HG02759 (cell line): ENCODE measurements around the gene MLLT1.

Experiments
- ATAC-seq: cut with Tn5 transposase; IDR thresholded peaks from one replicate; pipeline ENCODE4 v1.9.1; 2021; ENCODE audit warnings: mild to moderate bottlenecking, moderate library complexity; ENCODE audit not compliant: unreplicated experiment

Gene MLLT1

DNA sequence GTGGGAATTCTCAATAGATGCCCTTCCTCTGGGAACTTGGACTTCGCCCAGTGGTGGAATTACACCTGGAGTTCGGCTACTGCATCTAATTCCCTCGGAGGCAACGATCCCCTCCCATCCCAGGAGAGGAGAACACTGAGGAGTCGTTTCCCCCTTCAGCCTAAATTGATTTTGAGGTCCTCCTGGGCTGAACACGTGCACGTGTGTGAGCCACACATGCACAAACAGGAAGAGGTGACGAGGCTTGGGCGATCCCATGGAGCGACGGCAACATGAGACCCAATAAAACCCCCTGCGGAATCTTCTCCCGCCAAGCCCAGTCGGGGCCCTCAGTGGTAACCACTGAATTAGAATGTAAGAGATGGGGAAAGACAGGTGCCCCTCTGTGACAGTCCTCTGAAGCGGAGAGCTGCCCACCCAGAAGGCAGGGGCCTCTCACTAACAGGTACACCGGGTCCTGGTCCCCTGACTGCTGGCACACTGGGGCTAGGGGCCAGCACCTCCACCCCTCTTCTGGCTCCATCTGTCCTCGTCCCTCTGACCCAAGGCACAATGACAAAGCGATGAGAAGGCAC is 4.5 kb downstream of the MLLT1 start:
- ATAC-seq: no peak

GRCh38 chr19:6274756-6275155 is 5.0 kb downstream of the MLLT1 start:
- ATAC-seq: no peak

DNA sequence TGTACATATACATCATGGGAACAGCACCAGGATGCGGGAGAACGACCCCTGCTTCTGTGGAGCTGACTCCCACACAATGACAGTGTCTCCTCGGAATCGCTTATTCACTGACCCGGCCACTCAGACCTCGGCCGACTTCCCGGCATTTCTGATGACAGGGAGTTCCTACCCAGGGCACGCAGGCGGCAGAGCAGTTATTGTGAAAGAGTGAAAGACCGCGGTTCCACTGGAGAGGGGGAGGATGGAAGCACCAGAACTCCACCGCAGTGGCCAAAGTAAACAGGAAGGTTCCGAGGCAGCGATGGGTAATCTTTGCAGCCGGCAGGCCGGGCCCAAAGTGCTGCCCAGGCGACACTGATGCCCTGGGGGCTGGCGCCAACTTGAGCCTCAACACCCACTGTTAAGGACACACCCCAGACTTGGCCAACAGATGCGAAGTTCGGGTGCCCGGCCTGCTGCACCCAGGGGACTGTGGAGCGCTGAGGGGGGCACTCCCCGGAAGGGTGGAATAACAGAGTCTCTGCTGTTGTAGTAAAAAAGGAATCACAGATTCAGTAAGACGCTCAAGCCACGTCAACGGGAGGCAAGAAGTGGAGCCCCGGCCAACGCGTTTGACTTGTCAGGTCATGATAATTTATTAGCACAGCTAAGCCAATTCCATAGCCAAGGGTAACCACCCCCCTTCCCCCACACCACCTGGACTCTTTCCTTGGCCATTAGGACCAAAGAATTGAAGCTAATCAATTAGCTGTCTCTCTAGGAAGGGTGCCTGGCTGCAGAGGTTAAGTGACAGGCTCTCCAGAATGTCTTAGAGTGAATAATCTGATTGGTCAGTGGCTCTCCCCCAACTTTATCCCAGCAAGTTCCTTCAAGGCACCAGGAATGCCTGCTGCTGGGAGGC is 5.8 kb downstream of the MLLT1 start:
- no peak for ATAC-seq

GRCh38 chr19:6272913-6273600 is 6.7 kb downstream of the MLLT1 start:
- no peak for ATAC-seq

- ATAC-seq: no peak
These were observed 7.4 kb downstream of the MLLT1 start for GRCh38 chr19:6272411-6272791.

DNA sequence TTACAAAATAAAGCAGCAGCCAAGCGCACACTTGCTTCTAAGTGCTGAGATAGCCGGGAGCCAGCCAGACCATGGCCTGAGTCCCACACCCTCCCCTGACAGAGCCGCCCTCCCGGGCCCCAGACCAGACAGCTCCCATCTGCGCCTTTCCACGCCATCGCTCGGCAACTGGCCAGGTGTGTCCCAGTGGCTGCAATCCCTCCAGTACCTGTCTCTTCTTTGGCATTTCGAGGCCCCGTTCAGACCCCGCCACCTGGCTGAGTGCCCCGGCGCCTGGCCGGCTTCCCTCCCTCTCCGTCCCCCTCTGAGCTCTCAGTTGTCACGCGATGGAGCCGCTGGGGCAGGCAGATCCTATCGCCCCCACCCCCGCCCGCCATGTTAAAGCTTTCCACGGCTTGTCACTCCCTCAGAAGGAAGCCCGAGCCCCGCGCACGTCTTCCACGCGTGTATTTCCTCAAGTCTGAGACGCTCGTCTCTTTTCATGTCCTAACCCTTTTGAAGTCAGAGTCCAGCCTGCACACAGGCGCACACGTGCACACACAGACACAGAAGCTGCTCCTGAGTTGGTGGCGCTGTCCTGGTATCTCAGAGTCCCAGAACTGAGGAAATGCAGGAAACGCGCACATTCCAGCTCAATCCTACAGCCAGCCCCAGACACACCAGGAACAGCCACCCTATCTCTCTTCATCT is 7.9 kb downstream of the MLLT1 start:
- no peak for ATAC-seq

GRCh38 chr19:6271251-6271650 is 8.5 kb downstream of the MLLT1 start:
- ATAC-seq: no peak

DNA sequence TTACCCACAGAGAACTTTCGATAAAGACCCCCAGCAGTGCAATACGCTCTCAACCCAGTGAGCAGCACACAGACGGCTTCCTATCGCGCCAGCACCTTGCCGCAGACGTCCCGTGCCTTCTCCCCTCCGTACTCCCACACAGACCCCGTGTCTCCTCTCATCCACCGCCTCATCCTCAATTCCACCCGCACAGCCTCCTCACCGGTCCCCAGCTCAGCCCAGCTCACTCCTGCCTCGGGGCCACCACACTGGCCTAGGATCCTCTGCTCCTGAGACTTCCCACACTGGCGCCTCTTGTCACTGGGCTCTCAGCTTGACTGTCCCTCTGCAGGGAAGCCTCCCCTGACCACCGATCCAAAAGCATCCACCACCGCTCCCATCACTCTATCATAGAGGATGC is 9.0 kb downstream of the MLLT1 start:
- no peak for ATAC-seq

- ATAC-seq: no peak
These were observed 9.6 kb downstream of the MLLT1 start for GRCh38 chr19:6270076-6270745.

DNA sequence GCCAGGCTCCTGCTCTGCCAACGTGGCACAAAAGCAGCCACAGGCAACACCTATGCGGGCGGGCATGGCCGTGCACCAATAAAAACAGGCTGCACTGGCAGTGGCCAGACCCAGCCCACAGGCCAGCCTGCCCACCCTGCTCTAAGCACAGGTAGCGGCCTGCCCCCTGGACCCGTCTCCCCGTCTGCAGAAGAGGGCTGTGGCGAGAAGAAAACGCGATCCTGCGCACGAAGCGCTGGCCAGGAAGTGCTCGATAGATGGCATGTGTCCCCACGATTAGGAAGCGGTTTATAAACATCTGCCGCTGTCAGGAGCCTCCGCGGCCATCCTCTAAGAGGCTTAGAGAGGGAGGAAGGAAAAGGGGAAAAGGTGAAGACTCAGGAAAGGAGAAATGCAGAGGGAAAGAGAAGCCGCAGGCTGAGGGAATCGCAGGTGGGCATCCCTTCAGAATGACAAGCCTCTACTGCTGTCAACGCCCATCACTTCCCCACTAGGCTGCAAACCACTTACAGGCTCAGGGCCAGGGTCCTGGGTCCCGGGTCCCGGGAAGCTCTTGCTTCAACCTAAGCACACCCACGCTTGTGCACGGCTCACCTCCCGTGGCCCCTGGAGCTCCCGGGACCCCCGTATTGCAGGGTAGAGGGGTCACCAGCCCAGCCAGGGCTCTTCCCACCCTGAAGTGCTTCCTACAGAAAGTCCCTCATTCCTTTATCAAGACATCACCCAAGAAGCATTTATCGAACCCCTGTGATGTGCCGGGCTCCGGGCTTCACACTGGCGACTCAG is 10.5 kb downstream of the MLLT1 start:
- ATAC-seq: no peak

- ATAC-seq: no peak
These were observed 11.4 kb downstream of the MLLT1 start for GRCh38 chr19:6268382-6268771.

GRCh38 chr19:6267552-6268381 is 12.0 kb downstream of the MLLT1 start:
- no peak for ATAC-seq

DNA sequence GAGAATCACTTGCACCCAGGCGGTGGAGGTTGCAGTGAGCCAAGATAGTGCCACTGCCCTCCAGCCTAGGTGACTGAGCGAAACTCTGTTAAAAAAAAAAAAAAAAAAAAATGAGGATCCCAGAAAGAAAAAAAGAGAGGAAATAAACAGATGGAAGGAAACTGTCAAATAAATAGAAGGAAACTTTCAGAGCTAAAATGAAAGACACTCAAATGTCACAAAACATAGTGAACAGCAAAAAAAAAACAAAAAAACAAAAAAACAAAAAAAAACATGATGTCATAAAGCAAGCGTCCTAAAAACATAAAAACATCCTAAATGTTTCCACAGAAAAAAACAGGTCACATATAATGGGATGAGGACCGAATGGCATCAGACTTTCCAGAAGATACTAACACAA is 15.0 kb downstream of the MLLT1 start:
- no peak for ATAC-seq

GRCh38 chr19:6263735-6264444 is 15.9 kb downstream of the MLLT1 start:
- ATAC-seq: no peak

DNA sequence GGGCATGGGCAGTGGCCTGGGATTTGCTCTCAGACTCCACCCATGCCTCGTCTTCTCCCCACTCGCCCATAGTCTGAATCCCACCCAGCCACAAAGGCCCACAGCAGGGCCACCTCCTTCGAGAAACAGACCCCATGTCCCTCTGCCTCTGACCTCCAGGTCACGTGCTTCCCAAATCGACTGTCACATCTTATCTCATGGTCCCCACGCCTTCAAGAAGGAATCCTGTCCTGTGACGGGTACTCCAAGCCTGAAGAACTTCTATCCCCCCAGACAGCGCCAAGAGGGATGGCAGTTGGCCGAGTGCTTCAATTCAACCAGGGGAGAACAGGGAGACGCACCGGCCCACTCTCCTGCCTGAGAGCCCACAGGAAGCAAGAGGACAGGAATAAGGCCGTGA is 16.5 kb downstream of the MLLT1 start:
- ATAC-seq: no peak

DNA sequence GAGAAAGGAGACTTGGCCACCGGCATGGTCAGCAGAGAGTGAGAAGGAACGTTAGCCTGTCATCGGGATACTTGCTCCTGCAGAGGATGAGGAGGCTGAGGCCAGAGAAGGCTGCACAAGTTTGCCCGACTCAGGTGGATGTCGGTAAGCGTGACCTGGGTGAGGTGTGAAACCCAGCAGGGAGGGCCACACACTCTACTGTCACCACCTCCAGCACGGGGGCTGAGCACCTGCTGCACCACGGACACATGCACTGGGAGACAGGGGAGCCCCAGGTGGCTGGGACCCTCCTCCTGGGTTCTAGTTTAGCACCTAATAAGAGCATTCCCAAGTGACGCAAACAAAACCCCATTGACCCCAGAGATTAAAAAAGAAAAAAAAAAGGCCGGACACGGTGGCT is 17.3 kb downstream of the MLLT1 start:
- no peak for ATAC-seq

- ATAC-seq: no peak
These were observed 17.9 kb downstream of the MLLT1 start for GRCh38 chr19:6261883-6262282.

DNA sequence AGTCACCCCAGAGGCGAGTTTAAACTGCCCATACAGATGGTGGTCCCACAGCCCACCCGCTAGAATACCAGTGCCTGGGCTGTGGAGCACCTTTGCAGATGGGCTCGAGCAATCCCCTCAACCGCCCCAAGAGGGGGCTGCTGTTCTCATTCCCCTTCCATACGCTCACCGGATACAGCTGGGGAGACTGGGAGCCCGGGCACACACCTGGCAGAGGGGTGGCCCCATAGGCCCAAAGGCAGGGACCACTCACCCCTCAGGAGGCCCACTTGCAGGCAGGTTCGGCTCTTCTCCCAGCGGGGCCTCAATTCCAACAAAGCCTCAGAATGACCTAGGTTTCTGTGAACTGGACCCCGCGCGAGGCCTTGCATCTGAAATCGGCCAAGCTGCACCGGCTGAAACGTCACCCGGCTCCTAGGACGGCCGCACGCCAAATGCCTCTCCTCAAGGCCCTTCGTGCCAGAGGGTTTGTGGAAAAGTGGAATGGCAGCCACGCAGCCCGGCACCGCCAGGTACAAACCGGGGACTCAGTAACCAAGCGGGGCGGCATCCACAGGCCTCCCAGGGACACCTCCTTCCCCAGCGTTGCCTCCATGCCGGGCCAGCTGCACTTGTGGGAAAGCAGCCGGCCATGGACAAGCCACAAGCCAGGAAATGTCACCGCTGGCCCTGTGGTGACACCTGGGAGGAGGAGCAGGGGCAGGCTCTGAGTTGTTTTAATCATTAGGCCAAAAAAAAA is 18.7 kb downstream of the MLLT1 start:
- no peak for ATAC-seq
